UCSD-AML1 (cell line): ENCODE measurements around the gene STK40.

Source experiments
- DNase-seq: peaks from one replicate; lab custom pipeline; 2025; ENCODE audit not compliant: unreplicated experiment; lab: John Stamatoyannopoulos, UW

STK40 gene

GRCh38 chr1:36398370-36398977 is 12.8 kb upstream of the STK40 start:
- no peak for DNase-seq

GRCh38 chr1:36397378-36398230 is 11.9 kb upstream of the STK40 start, which contains the start of gene LSM10:
LSM10 (minus strand) TSS chr1:36397908; CDS start chr1:36394129, 3,779 bp downstream.
- DNase-seq = peak; percentile 89

DNA sequence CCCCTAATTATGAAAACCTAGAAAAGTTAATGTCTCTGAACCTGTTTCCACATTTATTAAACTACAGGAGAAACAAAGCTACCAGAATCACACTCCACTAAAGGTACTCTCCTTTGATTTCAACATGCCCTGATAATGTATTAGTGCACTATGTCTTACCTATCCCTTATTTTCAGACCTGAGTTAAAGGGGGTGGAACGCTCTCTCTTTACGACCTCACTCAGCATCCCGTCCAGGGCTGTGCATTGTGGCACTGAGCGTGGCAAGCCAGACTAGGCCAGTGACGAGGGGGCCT is 11.3 kb upstream of the STK40 start:
- DNase-seq = no peak

DNA sequence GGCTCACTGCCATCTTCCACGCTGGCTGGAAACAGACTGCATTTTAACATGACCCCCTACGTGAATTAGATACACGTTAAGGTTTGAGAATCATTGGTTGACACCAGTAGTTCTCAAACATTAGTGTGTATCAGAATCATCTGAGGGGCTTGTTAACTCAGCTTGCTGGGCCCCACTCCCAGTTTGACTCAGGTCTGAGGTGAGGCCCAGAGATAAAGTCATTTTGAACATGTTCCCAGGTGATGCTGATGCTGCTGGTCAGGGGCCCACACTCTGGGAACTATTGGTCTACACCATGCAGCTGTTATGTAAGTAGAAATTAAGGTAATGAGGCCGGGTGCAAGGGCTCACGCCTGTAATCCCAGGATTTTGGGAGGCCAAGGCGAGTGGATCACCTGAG is 10.6 kb upstream of the STK40 start:
- DNase-seq = no peak

- no peak for DNase-seq
Observed at GRCh38 chr1:36393686-36394085, 8.0 kb upstream of the STK40 start.

DNA sequence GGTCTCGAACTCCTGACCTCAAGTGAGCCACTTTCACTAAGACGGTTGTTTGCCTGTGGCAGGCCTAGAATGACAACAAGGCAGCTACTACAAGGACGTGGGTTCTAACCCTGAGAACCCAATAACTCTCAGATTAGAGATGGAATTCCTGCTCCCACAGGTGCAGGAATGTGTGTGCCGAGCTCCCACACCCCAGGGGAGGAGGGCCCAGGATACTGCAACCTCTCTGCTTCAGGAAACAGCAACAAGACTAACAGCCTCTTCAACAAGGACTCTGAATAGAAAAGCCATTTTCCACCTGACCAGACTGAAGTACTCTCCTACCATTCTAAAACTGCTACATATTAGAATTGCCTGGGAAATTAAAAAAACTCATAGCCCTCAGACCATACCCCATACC is 7.1 kb upstream of the STK40 start:
- no peak for DNase-seq

DNA sequence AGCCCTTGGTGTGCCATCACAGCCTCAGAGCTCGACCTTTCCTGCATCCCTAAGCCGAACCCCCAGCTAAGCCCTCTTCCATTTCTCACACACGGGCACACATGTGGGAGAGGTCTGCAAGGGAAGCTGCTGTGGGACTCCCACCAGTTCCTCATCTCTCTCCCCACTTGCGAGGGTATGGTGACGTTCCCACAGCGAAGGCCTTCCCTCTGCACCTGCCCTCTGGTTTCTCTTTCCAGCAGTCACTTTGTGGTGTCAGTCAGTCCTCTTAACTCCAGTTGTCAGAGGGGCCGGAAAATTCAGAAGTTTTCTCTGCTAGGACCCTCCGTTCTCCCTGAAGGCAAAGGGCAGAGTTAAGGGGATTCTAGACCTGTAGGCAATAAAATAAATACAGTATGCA is 5.5 kb upstream of the STK40 start:
- DNase-seq = no peak

DNA sequence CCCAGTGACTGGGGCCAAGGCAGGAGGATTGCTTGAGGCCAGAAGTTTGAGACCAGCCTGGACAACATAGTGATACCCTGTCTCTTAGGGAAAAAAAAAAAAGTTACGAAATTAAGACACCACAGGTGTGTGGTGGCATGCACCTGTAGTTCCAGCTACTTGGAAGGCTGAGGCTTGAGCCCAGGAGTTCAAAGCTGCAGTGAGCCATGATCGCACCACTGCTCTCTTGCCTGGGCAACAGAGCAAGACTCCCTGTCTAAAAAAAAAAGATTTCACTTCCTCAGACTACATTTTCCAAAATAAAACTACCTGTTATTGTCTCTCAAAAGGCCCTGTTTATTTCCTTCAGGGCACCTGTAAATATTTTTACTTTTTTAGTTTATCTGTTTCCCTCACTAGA is 4.7 kb upstream of the STK40 start:
- DNase-seq = no peak

DNA sequence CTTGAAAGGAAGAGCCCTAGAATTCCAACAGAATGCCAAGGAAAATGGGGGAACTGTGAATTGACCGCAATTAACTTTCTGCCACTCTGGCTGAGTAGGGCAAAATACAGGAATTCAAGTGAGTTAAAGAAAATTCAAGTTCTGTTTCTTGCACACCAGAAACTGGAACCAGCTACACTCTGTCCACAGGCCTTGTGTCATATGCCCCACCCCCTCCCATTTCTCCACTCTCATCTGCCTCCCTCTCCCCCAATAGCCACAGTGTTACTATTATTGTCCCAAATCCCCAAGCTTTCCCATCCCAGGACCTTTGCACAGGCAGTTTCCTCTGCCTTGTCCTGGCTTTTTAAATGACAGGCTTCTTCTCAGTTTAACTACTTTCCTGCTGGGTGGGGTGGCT is 4.3 kb upstream of the STK40 start:
- no peak for DNase-seq

GRCh38 chr1:36389261-36389660 is 3.5 kb upstream of the STK40 start:
- no peak for DNase-seq

- no peak for DNase-seq
Observed at GRCh38 chr1:36387141-36387949, 1.6 kb upstream of the STK40 start.

- peak; percentile 88 for DNase-seq
Observed at GRCh38 chr1:36386265-36387140, 779 bp upstream of the STK40 start.

GRCh38 chr1:36384542-36385409 is 948 bp downstream of the STK40 start:
- peak; percentile 70 for DNase-seq

DNA sequence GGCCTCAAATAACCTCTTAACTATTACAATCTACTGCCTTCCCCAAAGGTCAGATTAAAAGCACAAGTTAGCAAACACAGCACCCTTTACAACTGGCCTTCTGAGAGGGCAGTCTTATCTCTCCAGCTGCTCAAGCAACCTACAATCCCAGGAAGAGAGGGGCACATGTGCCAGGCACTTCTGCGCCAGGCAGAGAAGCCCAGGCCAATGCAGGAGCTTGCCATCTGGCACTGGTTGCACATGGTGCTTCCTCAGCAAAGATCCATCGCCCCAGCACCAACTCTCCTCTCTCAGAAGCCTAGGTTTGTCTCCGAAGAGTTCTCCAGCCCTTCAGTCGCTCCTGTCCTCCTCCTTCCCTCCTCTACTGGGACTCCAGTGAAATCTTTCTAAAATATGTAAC is 2.5 kb downstream of the STK40 start:
- no peak for DNase-seq

DNA sequence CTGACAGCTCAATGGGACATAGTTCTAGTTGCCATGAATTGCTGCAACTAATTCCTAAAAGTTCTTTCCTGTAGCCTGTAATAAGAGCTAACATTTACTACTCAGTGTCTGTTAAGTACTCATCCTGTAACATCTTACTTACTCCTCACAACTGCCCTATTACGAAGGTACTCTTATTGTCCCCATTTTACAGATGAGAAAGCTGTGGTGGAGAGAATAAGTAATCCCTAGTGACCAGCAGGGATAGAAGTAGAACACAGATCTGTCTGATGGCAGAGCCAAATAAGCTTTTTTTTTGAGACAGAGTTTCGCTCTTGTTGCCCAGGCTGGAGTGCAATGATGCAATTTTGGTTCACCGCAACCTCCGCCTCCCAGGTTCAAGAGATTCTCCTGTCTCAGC is 3.1 kb downstream of the STK40 start:
- no peak for DNase-seq

- DNase-seq = no peak
Observed at GRCh38 chr1:36382231-36382630, 3.5 kb downstream of the STK40 start.

GRCh38 chr1:36381405-36381804 is 4.3 kb downstream of the STK40 start:
- DNase-seq = no peak

GRCh38 chr1:36380782-36381181 is 4.9 kb downstream of the STK40 start:
- DNase-seq = no peak

- DNase-seq = no peak
Observed at GRCh38 chr1:36380143-36380619, 5.5 kb downstream of the STK40 start.
